GM23248 (cell line): ENCODE results near the gene WWOX.

Experiments
- EZH2 ChIP-seq: fragments of 200-600 bp; sonication (generic); IDR thresholded peaks from 2 replicates; pipeline ENCODE4 v1.6.1; 2018; ENCODE audit warnings: antibody characterized with exemption, mild to moderate bottlenecking; ENCODE audit not compliant: insufficient read depth, poor library complexity, severe bottlenecking
- EZH2phosphoT487 ChIP-seq: fragments of 200-600 bp; sonication (generic); IDR thresholded peaks from 2 replicates; pipeline ENCODE4 v1.6.1; 2018; ENCODE audit warnings: antibody characterized with exemption, moderate library complexity, mild to moderate bottlenecking, low read depth; ENCODE audit not compliant: insufficient read depth

DNA sequence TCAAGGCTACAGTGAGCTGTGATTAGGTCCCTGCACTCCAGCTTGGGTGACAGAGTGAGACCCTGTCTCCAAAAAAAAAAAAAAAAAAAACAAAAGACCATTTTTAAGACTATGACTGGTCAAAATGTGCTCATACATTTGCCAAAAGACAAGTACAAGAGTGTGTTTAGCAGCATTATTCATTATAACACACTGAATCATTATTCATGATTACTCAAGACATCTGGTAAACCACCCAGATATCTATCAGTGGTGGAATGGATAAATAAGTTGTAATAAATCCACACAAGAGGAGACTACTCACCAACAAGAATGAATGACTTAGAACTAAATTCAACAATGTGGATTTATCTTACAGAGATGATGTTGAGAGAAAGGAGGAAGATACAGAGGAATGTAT is 784.8 kb downstream of the WWOX start:
- TF ChIP-seq EZH2 = no peak
- no peak for TF ChIP-seq EZH2phosphoT487
